ENCODE measurements around the gene E2F7.

- no peak for TF ChIP-seq POLR2A (IDR thresholded peaks at IDR 0.05; ENCODE audit: low read depth, low read length)
- TF ChIP-seq POLR2AphosphoS5 (IDR thresholded peaks at IDR 0.05; ENCODE audit: low read depth, low read length) = no peak
- TF ChIP-seq TAF1 (IDR thresholded peaks at IDR 0.05; ENCODE audit: borderline replicate concordance, low read depth, low read length) = no peak
Measured at GRCh38 chr12:77104792-77105191, 39.4 kb upstream of the E2F7 start.

All from GM12892 (cell line).